ENCODE measurements around the gene ZFPM1.

Gene ZFPM1

DNA sequence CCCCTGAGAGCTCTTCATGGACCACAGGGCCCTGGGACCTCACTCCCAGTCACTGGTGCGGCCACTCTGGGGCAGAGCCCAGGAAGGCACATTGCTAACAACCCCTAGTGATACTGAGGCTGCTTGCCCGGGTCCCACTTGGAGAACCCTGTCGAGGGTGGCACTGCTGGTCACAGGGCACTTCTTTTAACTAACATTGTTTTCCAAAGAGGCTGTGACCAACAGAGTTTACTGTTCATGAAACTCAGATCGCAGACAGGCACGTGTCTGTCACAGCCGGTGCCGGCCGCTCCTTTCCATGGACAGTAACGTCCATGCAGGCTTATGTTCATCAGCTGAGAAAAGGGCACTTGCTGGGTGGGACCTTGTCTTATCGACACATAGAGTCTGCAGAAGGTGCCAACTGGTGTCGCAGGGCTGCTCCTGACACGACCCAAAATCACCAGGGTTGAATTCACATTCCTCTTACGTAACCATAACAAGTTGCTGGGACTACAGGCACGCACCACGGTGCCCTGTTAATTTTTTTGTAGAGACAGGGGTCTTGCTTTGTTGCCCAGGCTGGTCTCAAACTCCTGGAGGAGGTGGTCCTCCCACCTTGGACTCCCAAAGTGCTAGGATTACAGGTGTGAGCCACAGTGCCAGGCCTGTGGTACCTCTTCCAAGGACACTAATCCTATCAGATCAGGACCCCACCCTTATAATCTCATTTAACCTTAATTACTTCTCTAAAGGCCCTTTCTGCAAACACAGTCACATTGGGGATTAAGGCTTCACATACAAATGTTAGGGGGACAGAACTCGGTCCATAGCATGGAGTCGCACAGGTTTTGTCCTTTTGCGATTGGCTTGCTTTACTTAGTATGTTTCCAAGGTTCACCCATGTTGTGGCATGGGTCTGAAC, 115.9 kb downstream of the ZFPM1 start:
- no peak for DNase-seq (ENCODE audit: low spot score)

DNA sequence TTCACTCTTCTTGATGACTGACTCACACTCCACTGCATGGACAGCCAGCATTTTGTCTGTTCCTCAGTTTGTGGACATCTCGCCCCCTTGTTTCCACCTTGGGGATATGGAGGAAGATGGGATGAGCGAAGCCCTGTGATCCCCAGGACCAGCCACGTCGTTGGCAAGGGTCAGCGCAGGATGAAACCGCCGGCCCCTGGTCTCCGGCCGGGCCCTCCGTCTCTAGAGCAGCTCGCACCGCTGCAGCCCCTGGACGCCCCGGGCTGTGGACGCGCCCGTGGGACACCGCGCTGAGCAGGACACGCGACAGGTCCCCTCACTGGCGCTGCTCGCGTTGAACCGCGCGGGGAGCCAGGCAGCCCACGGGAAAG, 116.5 kb downstream of the ZFPM1 start:
- DNase-seq (ENCODE audit: low spot score), result no peak

DNA sequence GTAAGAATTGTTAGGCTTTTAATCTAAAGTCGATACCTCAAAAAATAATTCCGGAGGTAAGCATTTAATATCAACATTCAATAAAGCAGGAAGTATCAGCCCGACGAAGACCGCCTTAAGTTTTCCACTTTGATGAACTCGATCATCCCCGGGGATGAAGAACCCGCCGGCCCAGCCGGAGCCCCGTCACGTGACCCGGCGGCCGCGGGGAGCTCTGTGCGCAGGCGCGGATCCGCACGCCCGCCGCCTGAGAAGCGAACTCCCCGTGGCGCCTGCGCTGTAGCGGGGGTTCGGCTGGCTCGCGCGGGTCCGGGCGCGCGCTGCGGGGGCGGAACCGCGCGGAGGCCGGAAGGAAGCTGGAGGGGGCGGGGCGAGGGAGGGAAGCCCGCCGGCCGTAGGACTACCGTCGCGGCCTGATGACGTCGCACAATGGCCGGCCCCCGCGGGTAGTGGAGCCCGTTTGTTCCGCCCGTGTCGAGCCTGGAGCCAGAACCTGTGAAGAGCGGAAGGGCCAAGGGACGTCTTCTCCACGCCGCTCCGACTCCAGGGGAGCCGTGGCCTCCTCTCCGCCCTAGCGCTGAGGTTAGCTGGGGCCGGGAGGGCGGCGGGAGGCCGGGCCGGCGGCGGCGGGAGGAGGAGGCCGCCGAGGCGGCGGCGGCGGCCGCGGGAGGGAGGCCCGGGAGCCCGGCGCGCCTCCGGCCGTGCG, 117.1 kb downstream of the ZFPM1 start, which contains the start of gene ZC3H18:
Gene ZC3H18 (plus strand): TSS at position 419 of the 706 bp plus-strand sequence. CDS start 6,721 bp downstream, outside the sequence.
- peak; percentile 98 for DNase-seq (ENCODE audit: low spot score)

DNA sequence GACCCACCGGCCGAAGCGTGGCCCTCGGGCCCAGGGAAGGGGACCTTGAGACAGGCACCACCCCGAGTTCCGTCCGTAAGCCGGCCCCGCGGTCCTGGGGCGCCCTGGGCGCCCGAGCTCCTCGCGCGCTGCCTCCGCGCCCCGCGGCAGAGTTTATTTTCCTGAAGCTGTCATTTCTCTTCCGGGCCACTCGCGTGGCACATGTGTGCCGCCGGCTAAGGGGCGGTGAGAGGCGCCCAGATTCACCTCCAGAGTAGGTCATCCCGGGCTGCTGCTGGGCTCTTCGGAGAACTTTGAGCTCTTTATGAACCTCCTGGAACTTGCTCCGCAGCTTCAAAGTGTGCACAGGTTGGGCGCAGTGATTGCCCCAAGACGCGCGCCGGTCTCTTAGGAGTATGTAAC, 117.6 kb downstream of the ZFPM1 start:
- peak; percentile 24 for DNase-seq (ENCODE audit: low spot score)

DNA sequence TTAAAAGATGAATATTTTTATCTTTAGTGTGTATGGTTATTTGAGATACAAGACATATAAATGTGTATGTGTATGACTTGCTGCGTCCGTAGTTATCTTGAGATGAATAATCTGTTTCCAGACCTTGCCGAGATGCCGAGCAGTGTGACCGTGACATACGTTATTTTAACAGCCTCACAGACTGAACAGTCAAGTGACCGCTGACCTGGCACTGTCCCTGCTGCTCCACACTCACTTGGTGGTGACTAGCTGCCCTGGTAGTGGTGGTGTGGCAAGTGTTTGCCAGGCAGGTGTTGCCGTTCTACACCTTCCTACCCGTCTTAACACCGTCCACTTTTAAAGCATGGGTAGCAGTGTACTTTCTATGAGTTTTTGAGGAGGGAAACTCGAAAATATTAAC, 122.2 kb downstream of the ZFPM1 start:
- DNase-seq (ENCODE audit: low spot score), result no peak

DNA sequence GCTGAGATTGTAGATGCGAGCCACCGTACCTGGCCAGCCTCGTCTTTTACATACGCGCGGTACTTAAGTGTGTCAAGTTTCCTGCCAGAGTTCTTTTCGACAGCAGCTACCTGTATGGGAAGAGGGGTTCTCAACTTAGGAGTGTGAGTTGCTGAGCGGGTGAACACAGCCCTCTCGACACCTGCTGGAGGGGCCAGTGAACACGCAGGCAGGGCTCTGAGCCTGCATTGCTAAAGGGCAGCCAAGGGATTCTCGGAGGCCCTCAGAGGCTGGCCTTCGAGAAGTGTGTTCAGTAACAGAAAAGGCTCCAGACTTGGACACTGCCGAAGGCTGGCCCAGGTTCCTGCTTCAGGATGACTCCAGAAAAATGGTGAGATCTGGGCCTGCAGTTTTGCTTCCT, 123.2 kb downstream of the ZFPM1 start:
- no peak for DNase-seq (ENCODE audit: low spot score)

DNA sequence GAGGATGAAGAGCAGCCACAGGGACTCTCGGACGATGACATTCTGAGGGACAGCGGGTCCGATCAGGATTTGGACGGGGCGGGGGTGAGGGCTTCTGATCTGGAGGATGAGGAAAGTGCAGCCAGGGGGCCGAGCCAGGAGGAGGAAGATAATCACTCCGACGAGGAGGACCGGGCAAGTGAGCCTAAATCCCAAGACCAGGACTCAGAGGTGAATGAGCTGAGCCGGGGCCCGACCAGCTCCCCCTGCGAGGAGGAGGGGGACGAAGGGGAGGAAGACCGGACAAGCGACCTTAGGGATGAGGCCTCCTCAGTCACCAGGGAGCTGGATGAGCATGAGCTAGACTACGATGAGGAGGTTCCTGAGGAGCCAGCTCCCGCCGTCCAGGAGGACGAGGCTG, 124.1 kb downstream of the ZFPM1 start:
- DNase-seq (ENCODE audit: low spot score), result no peak

DNA sequence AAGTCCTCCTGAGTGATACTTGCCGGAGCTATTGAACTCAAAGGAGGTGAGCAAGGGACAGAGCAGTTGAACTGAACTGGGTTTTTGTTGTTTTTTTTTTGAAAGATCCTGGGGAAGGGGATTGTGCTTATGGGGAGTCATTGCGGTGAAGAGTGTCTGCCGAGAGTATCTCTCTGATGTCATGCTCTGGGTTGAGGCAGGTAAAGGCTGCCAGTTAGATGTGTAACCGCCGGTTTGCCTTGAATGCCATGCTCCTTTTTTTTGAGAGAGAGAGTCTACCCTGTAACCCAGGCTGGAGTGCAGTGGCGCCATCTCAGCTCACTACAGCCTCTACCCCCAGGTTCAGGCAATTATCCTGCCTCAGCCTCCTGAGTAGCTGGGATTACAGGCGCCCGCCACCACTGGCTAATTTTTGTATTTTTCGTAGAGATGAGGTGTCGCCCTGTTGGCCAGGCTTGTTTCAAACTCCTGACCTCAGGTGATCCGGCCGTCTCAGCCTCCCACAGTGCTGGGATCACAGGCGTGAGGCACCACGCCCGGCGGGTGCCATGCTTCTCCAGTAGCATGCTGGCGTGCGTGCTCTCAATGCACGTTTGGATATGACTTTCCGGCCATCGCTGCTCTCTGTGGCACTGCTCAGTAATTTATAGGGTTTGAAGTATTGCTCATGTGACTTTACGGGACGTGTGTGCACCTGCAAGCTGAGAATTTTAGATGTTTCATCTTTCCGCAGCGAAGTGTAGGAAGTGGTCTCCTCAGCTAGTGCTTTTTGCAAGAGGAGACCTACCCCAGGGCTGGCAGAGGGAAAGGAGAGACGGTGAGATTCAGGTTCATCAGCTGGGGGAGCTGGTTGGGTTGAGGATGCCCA, 125.6 kb downstream of the ZFPM1 start:
- DNase-seq (ENCODE audit: low spot score), result no peak

DNA sequence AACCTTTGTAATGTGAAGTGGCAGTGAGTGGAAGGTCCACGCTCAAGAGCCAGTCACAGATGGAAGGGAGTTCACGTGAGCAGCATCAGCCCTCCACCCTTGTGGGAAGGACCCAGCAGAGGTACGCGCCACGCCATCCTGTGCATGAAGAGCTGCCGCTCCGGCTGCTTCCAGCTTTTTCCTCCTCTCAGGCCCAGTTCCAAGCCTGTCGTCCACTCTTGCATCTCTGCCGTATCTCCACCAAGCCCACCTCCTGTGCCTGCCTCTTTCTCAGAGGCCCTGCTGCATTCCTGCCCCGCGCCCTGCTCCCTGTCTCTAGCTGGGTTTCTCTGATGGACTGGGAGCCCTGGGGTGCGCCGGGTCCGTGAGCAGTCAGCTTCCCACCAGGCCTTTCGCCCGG, 127.3 kb downstream of the ZFPM1 start:
- DNase-seq (ENCODE audit: low spot score), result no peak

DNA sequence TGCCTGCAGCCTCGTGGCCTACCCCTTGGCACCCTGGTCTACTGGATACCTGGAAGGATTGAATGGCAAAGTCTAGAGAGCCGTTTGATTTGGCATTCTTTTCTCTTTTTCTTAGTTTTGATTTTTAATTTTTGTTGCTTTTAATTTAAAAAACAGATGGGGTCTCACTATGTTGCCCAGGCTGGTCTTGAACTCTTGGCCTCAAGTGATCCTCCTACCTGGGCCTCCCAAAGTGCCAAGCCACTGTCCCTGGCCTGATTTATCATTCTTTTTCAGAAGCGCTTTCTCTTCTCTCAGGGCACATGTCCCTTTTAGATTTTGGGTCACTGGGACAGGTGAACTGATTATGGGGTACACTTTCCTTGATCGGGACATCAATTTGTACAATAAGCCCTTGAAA, 128.0 kb downstream of the ZFPM1 start:
- no peak for DNase-seq (ENCODE audit: low spot score)

DNA sequence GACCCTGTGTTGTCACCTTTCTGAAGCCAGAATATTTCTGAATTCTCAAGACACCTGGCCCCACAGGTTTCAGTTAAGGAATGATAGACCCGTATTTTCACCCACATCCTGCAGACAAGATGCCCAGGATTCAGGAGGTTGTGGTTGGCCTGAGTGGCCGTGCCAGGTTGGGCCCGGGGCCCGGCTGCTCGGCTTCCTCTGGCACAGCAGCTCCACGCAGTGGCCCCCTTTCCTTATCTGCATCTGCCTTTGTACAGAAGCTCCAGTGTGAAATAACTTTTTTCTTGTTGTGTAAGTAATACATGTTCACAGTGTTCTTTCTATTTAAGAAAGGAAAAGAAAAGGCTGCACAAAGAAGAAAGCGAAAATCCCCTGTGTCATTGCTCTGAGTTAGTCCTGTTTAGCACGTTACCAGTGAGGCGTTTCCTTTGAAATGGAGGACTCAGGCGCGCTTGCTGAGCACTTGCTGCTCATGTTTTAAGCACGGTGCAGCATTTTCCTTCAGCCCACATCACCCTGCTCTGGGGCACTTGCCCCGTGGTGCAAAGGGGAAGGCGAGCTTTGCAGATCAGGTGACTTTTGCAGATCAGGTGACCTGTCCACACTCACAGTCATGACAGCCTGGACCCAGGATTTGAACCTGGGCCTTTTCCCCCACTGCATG, 130.0 kb downstream of the ZFPM1 start:
- no peak for DNase-seq (ENCODE audit: low spot score)

DNA sequence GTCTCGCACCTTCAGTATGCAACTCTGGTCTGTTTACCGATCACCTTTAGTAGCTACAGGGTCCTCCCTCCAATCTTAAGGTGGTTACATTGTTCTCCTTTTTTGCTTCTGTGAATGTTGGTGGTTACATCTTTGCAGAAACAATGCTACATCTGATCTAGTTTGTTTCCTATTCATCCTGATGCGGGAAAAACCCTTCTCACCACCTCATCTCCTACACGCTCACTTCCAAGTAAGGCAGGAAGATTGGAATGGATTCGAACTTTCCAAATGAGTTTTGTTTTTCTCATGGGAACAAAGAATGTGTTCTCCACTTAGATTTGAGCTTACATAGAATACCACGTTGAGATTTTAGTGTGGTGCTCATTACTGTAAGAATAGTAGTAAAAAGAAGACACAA, 131.6 kb downstream of the ZFPM1 start:
- no peak for DNase-seq (ENCODE audit: low spot score)

DNA sequence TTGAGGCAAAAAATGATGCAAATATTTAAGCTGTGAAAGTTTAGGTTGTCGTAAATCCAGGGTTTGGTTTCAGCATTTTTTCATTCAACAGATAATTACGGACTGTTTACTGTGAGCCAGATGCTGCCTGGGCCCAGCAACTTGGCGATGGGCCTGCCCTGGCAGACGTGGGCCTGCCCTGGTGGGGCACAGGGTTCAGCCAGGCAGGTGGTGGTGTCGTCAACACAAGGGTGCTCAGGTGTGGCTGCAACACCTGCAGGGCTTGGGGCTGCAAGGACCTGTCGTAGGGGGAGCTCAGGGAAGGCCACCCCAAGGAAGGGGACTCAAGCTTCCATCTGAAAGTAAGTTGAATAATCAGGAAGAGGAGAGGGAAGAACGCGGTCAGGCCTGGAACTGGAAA, 132.2 kb downstream of the ZFPM1 start:
- DNase-seq (ENCODE audit: low spot score), result no peak

DNA sequence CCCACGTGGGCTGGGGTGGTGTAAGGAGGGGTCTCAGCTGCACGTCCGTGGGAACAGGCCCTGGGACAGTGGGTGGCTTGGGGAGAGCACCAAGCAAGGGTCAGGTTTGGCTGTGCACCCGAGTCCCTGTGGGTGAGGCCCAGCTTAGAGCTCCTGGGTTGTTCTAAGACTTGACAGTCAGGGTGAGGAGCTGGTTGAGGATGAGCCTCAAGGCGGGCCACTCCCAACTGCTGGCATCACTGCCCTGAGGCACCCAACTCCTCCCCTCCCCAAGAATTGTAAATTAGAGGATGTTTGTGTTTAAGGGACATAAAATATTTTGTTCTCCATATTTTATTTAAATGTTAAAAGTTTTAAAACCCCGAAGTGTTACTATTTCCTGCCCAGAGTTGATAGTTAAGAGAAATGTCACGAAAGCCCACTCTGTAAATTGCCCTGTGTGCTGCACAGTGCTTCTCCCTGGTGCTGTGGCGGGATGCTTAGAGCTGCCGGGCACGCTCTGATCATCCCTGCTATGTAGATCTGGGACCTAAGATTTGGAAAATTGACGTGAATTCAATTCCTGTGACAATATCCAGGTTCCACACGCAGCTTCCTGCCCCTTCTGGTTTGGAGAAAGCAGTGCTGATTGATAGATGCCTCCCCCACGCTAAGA, 133.0 kb downstream of the ZFPM1 start:
- DNase-seq (ENCODE audit: low spot score), result no peak
